ENCODE results near the gene CARS1. TPM values are rescaled to one million over a fixed set of nuclear protein-coding genes. Genes with fewer than 3 reads are reported as not detected.
A peak's percentile ranks its signal among the peaks of the same experiment; 100 is the strongest.

The CARS1 gene
- polyA plus RNA-seq, 1 of the 3 experiments (the other 2 are of a cell fraction) = 52.1 TPM

DNA sequence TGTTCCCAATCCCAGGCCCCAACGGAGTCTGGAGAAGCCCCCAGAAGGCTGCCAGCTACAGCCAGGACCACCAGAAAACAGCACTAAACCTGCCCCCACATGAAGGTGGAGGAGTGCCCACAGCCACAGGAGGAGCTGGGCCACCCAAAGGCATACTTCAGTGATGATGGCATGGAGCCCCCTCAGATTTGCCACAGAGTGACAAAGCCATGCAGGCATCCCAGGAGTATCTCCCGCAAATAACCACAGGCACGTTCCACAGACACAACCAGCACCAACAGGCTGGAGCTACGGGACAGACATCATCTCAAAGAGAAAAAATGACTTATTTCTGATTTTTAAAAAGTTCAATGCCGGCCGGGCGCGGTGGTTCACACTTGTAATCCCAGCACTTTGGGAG is 10.6 kb downstream of the CARS1 start:
- Histone ChIP-seq H2AFZ (ENCODE audit: low read depth) (no peak overlapping the region), H4K20me1 (ENCODE audit: insufficient read depth) (peaks cover 98% of the 10 kb centered on the region), H3K27me3 (ENCODE audit: insufficient read depth) (no peaks in the 10 kb centered on the region), H3K9me3 (no peaks in the 10 kb centered on the region), H3K27ac (ENCODE audit: low read depth in 2 of 2, low read length in 1 of 2) (no peak overlapping the region), H3K9me2 (no peaks in the 10 kb centered on the region), H3F3A (replicated peaks; ENCODE audit: insufficient read depth) (peaks cover 8% of the 10 kb centered on the region), H3K9ac (no peak overlapping the region), H3K4me1 (ENCODE audit: control insufficient read depth in 1 of 2, insufficient read depth in 2 of 2, low read depth in 1 of 2, low read length in 1 of 2) (peaks cover 22 to 46% of the 10 kb centered on the region in 2 experiments; a peak in 3 of 4 replicates), H3K4me2 (no peak overlapping the region), H3K36me3 (replicated peaks in 1 of 2; ENCODE audit: control insufficient read depth in 1 of 2, insufficient read depth in 2 of 2, low read length in 1 of 2) (peaks cover 0 to 34% of the 10 kb centered on the region in 2 experiments), H3K79me2 (ENCODE audit: insufficient read depth) (peaks cover 97% of the 10 kb centered on the region), H3K4me3 (ENCODE audit: low read depth in 2 of 2, low read length in 1 of 2) (no peak overlapping the region)
- ChIA-PET CTCF (interaction anchor here (1.8 to 23.7 kb wide), 3 partner anchors 9 to 42 kb away, joined by 4 to 403 read pairs (median 19); no protein-coding TSS in a partner anchor), POLR2A (no interaction called here)
- DNase-seq = no peak
- TF ChIP-seq RCOR1 (IDR thresholded peaks at IDR 0.05; ENCODE audit: low read length) (no peak), MXI1 (IDR thresholded peaks at IDR 0.05; ENCODE audit: low read depth, low read length) (no peak), EZH2phosphoT487 (IDR thresholded peaks at IDR 0.05; ENCODE audit: borderline replicate concordance, low read depth) (no peak), POLR2AphosphoS5 (IDR thresholded peaks at IDR 0.05; ENCODE audit: low read depth, low read length) (no peak), YY1 (IDR thresholded peaks at IDR 0.05; ENCODE audit: low read depth) (no peak), GABPA (IDR thresholded peaks at IDR 0.05; ENCODE audit: low read depth) (no peak), EP300 (IDR thresholded peaks at IDR 0.05; ENCODE audit: borderline replicate concordance in 1 of 2, low read depth in 1 of 2, low read length in 1 of 2) (no peak)
- TF ChIP-seq, protein P1, sequence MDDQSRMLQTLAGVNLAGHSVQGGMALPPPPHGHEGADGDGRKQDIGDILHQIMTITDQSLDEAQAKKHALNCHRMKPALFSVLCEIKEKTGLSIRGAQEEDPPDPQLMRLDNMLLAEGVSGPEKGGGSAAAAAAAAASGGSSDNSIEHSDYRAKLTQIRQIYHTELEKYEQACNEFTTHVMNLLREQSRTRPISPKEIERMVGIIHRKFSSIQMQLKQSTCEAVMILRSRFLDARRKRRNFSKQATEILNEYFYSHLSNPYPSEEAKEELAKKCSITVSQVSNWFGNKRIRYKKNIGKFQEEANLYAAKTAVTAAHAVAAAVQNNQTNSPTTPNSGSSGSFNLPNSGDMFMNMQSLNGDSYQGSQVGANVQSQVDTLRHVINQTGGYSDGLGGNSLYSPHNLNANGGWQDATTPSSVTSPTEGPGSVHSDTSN (IDR thresholded peaks at IDR 0.05) = no peak
- TF ChIP-seq, protein P2, sequence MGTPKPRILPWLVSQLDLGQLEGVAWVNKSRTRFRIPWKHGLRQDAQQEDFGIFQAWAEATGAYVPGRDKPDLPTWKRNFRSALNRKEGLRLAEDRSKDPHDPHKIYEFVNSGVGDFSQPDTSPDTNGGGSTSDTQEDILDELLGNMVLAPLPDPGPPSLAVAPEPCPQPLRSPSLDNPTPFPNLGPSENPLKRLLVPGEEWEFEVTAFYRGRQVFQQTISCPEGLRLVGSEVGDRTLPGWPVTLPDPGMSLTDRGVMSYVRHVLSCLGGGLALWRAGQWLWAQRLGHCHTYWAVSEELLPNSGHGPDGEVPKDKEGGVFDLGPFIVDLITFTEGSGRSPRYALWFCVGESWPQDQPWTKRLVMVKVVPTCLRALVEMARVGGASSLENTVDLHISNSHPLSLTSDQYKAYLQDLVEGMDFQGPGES (IDR thresholded peaks at IDR 0.05; ENCODE audit: low read depth, low read length) = no peak
- TF ChIP-seq, protein P3, sequence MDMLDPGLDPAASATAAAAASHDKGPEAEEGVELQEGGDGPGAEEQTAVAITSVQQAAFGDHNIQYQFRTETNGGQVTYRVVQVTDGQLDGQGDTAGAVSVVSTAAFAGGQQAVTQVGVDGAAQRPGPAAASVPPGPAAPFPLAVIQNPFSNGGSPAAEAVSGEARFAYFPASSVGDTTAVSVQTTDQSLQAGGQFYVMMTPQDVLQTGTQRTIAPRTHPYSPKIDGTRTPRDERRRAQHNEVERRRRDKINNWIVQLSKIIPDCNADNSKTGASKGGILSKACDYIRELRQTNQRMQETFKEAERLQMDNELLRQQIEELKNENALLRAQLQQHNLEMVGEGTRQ (IDR thresholded peaks at IDR 0.05; ENCODE audit: borderline replicate concordance, low read depth, low read length) = no peak
- WGBS (ENCODE audit: low lambda C conversion rate) = 93% methylated on average over 8 of the region's 8 CpGs

DNA sequence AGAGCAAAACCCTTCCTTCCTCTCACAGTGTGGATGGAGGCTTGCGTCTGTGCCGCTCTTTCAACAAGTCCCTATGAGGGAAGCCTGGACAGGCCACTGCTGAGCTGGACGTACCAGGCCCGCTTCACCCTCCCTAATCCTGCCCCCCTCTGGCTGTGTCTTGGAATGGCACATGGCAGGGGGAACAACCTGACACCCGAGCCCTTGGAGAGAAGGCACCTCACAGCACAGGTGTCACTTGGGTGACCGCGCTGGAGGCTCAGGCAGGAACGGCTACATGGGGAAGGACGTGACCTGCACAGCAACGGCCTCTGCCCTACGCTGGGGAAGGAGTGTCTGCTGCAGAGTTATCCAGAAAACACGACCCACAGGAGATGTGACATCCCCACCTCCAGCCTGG is 11.0 kb downstream of the CARS1 start:
- WGBS (ENCODE audit: low lambda C conversion rate) = 97% methylated on average over 5 of the region's 12 CpGs
- TF ChIP-seq, protein P4, sequence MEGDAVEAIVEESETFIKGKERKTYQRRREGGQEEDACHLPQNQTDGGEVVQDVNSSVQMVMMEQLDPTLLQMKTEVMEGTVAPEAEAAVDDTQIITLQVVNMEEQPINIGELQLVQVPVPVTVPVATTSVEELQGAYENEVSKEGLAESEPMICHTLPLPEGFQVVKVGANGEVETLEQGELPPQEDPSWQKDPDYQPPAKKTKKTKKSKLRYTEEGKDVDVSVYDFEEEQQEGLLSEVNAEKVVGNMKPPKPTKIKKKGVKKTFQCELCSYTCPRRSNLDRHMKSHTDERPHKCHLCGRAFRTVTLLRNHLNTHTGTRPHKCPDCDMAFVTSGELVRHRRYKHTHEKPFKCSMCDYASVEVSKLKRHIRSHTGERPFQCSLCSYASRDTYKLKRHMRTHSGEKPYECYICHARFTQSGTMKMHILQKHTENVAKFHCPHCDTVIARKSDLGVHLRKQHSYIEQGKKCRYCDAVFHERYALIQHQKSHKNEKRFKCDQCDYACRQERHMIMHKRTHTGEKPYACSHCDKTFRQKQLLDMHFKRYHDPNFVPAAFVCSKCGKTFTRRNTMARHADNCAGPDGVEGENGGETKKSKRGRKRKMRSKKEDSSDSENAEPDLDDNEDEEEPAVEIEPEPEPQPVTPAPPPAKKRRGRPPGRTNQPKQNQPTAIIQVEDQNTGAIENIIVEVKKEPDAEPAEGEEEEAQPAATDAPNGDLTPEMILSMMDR (IDR thresholded peaks at IDR 0.05) = peak; percentile 43
- TF ChIP-seq EZH2phosphoT487 (IDR thresholded peaks at IDR 0.05; ENCODE audit: borderline replicate concordance, low read depth) = no peak
- TF ChIP-seq, protein P1 (IDR thresholded peaks at IDR 0.05) = no peak
- TF ChIP-seq NRF1 (IDR thresholded peaks at IDR 0.05; ENCODE audit: low read depth, low read length) = no peak
- CTCF ChIA-PET = interaction anchor here (1.4 to 23.7 kb wide), 4 partner anchors 9 to 43 kb away, joined by 4 to 403 read pairs (median 12); partner anchors contain the start of gene CARS1

More for the DNA sequence above, 11.0 kb downstream of the CARS1 start:
- H3K9me2 ChIP-seq = no peaks in the 10 kb centered on the region
- peaks cover 98% of the 10 kb centered on the region for H4K20me1 ChIP-seq (ENCODE audit: insufficient read depth)
- H3K27me3 ChIP-seq (ENCODE audit: insufficient read depth) = no peaks in the 10 kb centered on the region
- POLR2A ChIA-PET = no interaction called here
- H3K4me3 ChIP-seq (ENCODE audit: low read depth in 2 of 2, low read length in 1 of 2) = no peak overlapping the region
- H3K27ac ChIP-seq (ENCODE audit: low read depth in 2 of 2, low read length in 1 of 2) = no peak overlapping the region
- H3K36me3 ChIP-seq (replicated peaks in 1 of 2; ENCODE audit: control insufficient read depth in 1 of 2, insufficient read depth in 2 of 2, low read length in 1 of 2) = peaks cover 0 to 34% of the 10 kb centered on the region in 2 experiments
- peak; percentile 48 for DNase-seq
- H3K4me2 ChIP-seq = no peak overlapping the region
- H2AFZ ChIP-seq (ENCODE audit: low read depth) = no peak overlapping the region
- H3K9me3 ChIP-seq = no peaks in the 10 kb centered on the region
- peaks cover 8% of the 10 kb centered on the region for H3F3A ChIP-seq (replicated peaks; ENCODE audit: insufficient read depth)
- peaks cover 96% of the 10 kb centered on the region for H3K79me2 ChIP-seq (ENCODE audit: insufficient read depth)
- H3K4me1 ChIP-seq (ENCODE audit: control insufficient read depth in 1 of 2, insufficient read depth in 2 of 2, low read depth in 1 of 2, low read length in 1 of 2) = peaks cover 22 to 41% of the 10 kb centered on the region in 2 experiments; a peak in 3 of 4 replicates
- H3K9ac ChIP-seq = no peak overlapping the region
